Measurements from ENCODE around the gene SPATC1L. TPM values are rescaled to one million over a fixed set of nuclear protein-coding genes. Genes with fewer than 3 reads are reported as not detected.

Gene SPATC1L
- total RNA-seq, 4 donors from 2014 or later = 1.3 to 22.0 (median 7.0) TPM

DNA sequence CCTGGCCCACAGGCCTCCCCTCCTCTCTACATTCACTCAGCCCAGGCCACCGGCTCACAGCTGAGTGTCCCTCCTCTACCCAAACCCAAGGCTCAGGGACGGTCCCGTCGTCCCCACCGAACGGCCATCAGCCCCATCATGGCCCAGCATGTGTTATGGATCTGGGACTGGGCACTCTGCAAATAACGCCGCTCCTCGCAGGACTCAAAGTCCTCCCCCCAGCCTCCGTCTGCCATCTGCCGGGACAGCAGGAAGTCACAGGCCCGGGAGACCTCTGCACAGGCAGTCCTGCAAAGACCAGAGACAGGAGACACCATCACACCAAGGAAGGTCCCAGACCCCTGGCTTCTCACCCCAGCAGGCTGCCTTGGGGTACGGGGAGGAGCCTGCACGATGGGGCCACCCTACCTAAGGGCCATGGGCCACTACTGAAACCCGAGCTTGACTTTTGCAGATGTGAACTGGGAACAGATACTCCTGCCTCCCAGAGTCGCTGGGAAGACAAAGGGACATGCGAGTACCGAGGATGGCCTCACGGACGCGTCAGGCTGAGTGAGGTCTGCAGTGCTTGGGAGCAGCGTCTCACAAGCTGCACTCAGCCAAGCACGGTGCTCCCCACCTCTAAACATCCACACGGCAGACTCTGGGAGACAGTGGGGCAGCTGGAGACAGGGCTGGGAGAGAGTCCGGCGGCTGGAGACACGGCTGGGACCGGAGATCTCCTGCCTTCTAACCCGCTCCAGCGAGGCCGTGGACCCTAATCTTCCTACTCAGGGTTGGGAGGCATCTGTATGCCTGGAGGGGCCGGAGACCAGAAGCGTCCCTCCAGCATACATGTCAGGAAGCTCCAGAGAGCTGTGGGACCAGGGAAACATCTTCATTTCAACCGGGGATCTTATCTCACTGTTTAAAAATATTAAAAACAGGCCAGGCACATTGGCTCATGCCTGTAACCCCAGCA, 10.4 kb upstream of the SPATC1L start:
- H3K36me3 ChIP-seq = peaks cover 55 to 97% (median 89%) of the 10 kb centered on the region in 4 donors
- no peaks in the 10 kb centered on the region for H3K9me3 ChIP-seq
- intact Hi-C loops (cut with DNase I) = no loop called here
- H3K4me1 ChIP-seq = peaks cover 14 to 19% (median 15%) of the 10 kb centered on the region in 4 donors
- no peak overlapping the region for H3K4me3 ChIP-seq
- no peak for TF ChIP-seq POLR2AphosphoS5 (IDR thresholded peaks at IDR 0.05)
- TF ChIP-seq EP300 (IDR thresholded peaks at IDR 0.05) = no peak
- TF ChIP-seq, protein P1, sequence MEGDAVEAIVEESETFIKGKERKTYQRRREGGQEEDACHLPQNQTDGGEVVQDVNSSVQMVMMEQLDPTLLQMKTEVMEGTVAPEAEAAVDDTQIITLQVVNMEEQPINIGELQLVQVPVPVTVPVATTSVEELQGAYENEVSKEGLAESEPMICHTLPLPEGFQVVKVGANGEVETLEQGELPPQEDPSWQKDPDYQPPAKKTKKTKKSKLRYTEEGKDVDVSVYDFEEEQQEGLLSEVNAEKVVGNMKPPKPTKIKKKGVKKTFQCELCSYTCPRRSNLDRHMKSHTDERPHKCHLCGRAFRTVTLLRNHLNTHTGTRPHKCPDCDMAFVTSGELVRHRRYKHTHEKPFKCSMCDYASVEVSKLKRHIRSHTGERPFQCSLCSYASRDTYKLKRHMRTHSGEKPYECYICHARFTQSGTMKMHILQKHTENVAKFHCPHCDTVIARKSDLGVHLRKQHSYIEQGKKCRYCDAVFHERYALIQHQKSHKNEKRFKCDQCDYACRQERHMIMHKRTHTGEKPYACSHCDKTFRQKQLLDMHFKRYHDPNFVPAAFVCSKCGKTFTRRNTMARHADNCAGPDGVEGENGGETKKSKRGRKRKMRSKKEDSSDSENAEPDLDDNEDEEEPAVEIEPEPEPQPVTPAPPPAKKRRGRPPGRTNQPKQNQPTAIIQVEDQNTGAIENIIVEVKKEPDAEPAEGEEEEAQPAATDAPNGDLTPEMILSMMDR (IDR thresholded peaks at IDR 0.05) = no peak
- TF ChIP-seq POLR2A (IDR thresholded peaks at IDR 0.05; ENCODE audit: low read depth) = no peak
- no peaks in the 10 kb centered on the region for H3K27me3 ChIP-seq
- no peak overlapping the region for H3K27ac ChIP-seq (replicated peaks in 1 of 4)
- 87% methylated on average over 26 of the region's 34 CpGs for WGBS
- DNase-seq (ENCODE audit: extremely low spot score) = no peak

DNA sequence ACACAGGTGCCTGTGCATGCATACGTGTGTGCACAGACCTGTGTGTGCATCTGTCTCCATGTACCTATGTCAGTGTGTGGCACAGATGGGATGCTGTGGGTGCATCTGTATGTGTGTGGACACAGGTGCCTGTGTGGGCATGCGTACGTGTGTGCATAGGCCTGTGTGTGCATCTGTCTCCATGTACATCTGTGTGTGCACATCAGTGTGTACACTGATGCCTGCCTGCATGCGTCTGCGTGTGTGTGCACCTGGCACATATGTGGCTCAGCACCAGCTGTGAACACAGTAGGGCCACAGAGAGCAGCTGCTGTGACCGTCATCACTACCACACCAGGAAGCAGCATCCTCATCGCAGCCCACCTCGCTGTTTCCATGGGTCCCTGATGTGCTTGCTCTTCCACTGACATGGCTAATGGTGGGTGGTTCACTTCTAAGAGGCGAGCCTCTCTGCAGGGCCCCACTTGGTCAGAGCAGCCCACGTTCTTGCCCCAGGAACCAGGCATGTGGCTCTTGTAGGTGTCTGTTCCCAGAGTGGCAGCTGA, 9.6 kb upstream of the SPATC1L start:
- Histone ChIP-seq H3K27ac (replicated peaks in 1 of 4) (no peak overlapping the region), H3K36me3 (peaks cover 49 to 96% (median 85%) of the 10 kb centered on the region in 4 donors), H3K4me3 (no peak overlapping the region), H3K9me3 (no peaks in the 10 kb centered on the region), H3K4me1 (peaks cover 21 to 26% (median 23%) of the 10 kb centered on the region in 4 donors), H3K27me3 (no peaks in the 10 kb centered on the region)
- no peak for DNase-seq (ENCODE audit: extremely low spot score)
- 95% methylated on average over 9 of the region's 10 CpGs for WGBS
- intact Hi-C loops (cut with DNase I) = no loop called here
- TF ChIP-seq POLR2AphosphoS5 (IDR thresholded peaks at IDR 0.05) = no peak
- no peak for TF ChIP-seq POLR2A (IDR thresholded peaks at IDR 0.05; ENCODE audit: low read depth)
- TF ChIP-seq, protein P1 (IDR thresholded peaks at IDR 0.05) = no peak
- TF ChIP-seq EP300 (IDR thresholded peaks at IDR 0.05) = no peak

DNA sequence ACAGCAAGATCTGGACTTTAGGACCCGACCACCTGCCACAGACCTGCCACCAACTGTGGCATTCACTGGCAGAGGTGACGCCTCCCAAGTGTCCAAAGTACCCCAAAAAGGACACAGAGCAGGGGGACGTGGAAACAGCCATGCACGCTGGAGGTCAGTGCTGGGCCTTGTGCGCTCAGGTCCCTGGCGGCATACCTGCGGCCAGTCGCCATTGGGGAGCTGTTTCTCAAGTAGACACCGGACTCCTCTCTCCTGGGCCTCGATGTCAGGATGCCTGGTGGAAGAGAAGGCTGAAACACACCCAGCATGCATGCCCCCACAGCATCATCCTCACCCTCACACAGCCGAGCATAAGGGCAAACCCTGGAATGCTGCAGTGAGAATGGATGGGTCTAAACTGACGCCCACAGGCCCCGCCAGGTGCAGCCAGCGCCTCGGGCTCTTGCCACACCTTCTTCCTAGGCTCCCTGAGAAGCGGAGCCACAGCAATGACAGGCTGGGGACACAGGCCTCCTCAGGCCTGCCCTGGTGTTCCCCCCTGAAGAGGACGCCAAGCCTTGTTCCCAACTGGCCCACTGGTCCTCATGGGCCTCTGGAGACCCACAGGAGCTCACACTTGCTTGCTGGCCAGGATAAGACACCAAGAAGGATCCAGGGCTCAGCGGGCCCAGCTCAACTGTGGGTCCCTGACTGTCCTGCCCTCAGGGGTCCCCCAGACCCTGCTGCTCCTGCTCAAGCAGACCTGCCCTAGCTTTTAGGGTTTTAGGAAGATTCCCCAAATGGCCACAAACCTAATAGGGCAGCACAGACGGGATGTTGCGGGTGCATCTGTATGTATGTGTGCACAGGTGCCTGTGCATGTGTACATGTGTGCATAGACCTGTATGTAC, 7.7 kb upstream of the SPATC1L start:
- WGBS = 92% methylated on average over 11 of the region's 20 CpGs
- no peak for DNase-seq (ENCODE audit: extremely low spot score)
- no peak overlapping the region for H3K27ac ChIP-seq (replicated peaks in 1 of 4)
- H3K36me3 ChIP-seq = peaks cover 39 to 78% (median 72%) of the 10 kb centered on the region in 4 donors
- no peak overlapping the region for H3K4me3 ChIP-seq
- intact Hi-C loops (cut with DNase I) = no loop called here
- no peaks in the 10 kb centered on the region for H3K27me3 ChIP-seq
- H3K9me3 ChIP-seq = no peaks in the 10 kb centered on the region
- H3K4me1 ChIP-seq = peaks cover 33 to 39% (median 37%) of the 10 kb centered on the region in 4 donors
- no peak for TF ChIP-seq POLR2AphosphoS5 (IDR thresholded peaks at IDR 0.05)
- TF ChIP-seq POLR2A (IDR thresholded peaks at IDR 0.05; ENCODE audit: low read depth) = no peak
- TF ChIP-seq, protein P1 (IDR thresholded peaks at IDR 0.05) = no peak
- no peak for TF ChIP-seq EP300 (IDR thresholded peaks at IDR 0.05)

DNA sequence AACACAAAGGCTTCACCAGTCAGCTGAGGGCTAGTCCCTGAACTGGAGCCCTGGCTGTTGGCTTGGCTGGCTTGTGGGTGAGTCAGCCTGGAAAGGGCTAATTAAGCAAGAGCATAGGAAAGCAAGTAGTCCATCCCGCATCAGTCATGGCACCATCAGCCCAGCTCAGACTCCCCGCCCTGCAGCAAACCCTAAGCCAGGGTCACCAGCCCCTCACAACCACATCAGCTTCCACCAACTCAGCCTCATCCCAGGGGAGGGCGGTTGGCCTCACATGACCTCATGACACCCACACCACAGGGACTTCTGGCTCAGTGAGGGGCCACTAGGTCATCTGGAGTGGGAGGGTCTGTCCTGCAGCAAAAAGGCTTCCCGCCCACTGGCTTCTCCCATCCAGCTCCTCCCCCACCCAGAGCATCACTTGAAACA, 7.0 kb upstream of the SPATC1L start:
- peak overlapping the region in 3 of 4 donors; percentile 37 to 48 (median 43) for H3K27ac ChIP-seq (replicated peaks in 1 of 4)
- peak in 1 of 2 donors; percentile 23 for TF ChIP-seq POLR2AphosphoS5 (IDR thresholded peaks at IDR 0.05)
- TF ChIP-seq, protein P1 (IDR thresholded peaks at IDR 0.05) = no peak
- no peaks in the 10 kb centered on the region for H3K9me3 ChIP-seq
- H3K27me3 ChIP-seq = no peaks in the 10 kb centered on the region
- H3K36me3 ChIP-seq = peaks cover 33 to 72% (median 65%) of the 10 kb centered on the region in 4 donors
- no peak for DNase-seq (ENCODE audit: extremely low spot score)
- WGBS = 86% methylated on average over 4 of the region's 4 CpGs
- peaks cover 33 to 39% (median 37%) of the 10 kb centered on the region in 4 donors for H3K4me1 ChIP-seq
- intact Hi-C loops (cut with DNase I) = no loop called here
- H3K4me3 ChIP-seq = no peak overlapping the region
